CD4-positive, alpha-beta T cell treated with Interleukin-2 at 100 ng/mL for 4 hours (primary cell): Measurements from ENCODE around the gene EPB41L4A.
"Not testable (repeated sequence)": the region's sequence is repeated elsewhere in the genome, so short reads cannot be mapped to it uniquely, and the experiment has no call there.

ENCODE experiments used
- DNase-seq: peaks from one replicate; pipeline ENCODE4 v3.0.0-alpha.2; 2020; ENCODE audit warnings: low spot score

The EPB41L4A gene

DNA sequence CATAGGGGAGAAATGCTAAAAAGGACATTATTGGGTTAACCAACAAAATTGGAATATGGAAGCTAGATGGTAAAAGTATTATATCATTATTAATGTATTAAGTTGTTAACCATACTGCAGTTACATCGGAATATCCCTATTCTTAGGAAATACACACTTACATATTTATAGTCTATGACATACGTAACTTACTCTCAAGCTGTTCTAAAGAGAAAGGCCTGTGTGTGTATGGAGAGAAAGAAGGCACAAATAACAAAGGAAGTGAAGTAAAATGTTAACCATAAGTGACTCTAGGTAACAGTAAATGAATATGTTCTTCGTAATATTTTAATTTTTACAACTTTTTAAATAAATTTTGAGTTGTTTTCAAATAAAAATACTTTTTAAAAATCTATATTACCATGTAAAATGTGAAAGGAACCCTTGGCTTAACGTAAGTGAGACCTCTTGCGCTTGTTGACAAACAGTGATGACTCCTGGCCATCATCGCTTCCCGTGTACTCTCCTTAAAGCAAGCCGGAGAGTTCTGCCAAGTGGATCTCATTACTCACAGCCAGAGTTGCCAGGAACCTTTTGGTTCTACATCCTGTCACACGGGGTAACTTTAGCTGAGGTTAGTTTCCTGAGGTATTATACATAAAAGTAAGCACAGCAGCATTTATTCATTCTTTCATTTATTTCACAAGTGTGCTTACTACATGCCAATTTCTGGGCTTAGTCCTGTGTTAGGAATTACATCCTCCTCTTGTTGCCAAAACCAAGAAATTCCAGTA, 165.4 kb downstream of the EPB41L4A start:
- DNase-seq, result no peak

DNA sequence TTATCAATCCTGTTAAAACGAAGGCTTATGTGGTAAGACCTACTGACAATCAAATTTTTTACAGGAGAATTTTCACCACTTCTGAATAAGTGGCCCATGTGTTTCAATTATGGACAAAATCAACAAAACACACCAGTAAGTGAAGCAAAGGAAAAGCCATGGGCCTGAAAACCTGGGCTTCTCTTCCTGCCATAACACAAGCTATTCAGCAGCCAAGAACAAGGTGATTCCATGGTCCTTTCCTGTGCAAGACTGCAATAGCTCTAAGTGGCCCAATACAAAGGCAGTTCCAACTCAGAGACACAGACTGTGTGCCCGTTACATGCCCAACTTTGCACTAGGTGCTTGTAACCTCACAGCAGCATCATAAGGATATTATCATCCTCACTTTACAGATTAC, 168.5 kb downstream of the EPB41L4A start:
- DNase-seq, result no peak

- DNase-seq, result no peak
These were observed 170.5 kb downstream of the EPB41L4A start for GRCh38 chr5:112248623-112249022.

- DNase-seq, result no peak
These were observed 171.1 kb downstream of the EPB41L4A start for GRCh38 chr5:112247960-112248359.

DNA sequence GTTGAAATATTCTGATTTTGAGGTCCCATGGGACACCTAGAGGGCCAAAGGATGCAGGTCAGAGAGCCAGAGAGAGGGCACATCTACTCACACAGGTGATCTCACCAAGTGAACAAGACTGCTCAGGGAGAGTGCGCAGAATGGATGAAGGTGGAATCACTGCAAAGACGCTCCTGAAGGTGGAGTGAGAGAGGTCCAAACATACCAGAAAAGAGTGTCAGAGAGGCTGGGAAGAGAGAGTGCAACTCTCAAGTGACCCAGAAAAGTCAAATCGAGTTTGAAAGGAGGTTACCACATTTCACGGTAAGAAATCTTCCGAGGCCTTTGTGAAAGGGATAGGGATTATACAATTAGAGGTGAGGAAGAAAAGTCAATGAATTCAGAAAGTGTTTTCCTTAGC, 173.4 kb downstream of the EPB41L4A start:
- DNase-seq, result no peak

- no peak for DNase-seq
These were observed 179.1 kb downstream of the EPB41L4A start for GRCh38 chr5:112239996-112240395.

DNA sequence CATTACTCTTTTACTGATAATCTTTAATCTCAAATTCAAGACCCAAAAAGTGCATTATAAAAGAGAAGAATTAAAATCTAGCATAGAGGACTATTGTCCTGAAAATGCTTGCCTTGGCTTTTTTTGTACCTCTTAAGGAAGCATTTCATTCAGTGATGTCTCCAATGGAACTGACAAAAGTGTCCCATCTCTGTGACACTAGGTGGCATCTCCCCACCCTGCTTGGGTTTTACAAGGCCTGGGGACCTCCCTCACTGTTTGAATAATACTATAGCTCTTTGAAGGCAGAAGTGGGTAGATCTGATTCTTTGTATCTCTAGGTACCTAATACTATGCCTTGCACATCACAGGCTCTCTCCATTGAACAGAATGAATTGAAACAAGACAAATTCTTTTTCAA, 180.6 kb downstream of the EPB41L4A start:
- DNase-seq, result no peak

DNA sequence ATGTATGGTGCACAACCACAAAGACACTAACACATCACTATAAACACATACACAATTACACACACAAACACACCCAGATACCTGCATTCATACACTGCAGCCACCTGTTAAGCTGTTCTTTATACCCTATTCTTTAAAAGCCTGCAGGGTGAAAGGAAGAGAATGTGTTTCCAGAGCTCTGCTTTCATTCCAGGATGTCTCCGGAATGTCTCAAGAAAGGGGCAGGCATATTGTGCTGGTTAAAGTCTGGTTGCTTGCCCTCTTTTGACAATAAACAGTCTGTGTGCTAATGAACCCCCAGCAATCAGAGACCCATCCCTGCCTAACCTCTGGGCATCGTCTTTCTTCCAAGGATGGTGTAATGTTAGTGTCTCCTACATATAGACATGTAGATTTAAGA, 181.6 kb downstream of the EPB41L4A start:
- DNase-seq, result no peak

DNA sequence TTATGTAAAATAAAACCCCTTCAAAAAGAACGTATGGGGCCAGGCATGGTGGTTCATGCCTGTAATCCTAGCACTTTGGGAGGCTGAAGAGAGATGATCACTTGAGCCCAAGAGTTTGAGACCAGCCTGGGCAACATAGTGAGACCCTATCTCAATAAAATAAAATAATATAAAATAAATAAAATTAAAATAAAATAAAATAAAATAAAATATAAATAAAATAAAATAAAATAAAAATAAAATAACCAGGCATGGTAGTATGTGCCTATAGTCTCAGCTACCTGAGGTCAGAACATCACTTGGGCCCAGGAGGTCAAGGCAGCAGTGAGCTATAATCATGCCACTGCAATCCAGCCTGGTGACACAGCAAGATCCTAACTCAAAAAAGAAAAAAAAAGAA, 185.1 kb downstream of the EPB41L4A start:
- no peak for DNase-seq

- DNase-seq, result no peak
These were observed 186.4 kb downstream of the EPB41L4A start for GRCh38 chr5:112232667-112233066.

GRCh38 chr5:112230606-112231005, 188.5 kb downstream of the EPB41L4A start:
- no peak for DNase-seq

DNA sequence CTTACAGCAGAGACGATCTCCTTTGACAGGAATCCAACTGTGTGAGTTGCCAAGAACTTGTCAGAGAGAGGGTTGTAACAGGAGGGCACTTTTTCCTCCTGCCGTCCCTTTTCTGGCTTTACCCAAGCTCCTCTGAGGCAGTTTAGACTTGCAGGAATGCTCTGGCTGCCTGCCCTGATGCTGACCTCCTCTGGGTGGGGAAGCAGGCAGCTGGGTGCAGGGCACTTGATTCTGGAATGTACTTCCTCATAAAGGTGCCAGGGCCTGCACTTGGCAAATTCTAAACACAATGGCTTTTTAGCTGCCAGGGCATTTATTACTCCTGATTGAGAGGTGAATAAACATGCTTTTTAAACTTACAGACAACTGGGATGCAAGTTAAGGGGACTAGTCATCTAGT, 190.4 kb downstream of the EPB41L4A start:
- no peak for DNase-seq

DNA sequence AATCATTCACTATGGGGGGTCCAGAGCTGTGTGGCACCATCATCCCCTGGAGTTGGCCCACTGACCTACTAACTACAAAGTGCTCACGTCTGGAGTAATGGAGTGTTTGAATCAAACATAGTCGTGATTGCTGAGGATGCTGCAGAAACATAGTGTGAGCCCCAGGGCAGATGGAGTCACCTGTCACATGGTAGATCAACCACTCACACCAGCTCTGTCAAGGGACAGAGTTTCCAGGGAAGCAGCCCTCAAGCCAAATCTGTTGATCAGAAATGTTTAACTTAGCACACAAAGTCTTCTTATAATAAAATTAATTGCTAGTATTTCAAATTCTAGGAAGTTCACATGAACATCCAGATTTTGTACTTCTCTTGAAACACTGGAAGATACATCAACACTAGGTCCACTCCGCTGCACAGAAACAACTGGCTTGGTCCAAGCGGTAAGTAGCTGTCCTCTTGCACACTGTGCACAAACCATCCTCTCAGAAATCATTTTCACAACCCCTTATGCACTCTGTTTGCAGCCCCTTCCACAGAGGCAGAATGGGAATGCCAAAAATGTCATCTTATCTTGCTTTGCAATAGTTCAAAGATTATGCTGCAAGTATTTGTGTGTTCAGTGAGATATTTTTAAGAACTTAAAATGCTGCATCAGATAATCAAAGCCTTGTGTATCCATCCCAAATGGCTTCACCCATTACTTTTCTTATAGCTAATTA, 191.0 kb downstream of the EPB41L4A start:
- no peak for DNase-seq

DNA sequence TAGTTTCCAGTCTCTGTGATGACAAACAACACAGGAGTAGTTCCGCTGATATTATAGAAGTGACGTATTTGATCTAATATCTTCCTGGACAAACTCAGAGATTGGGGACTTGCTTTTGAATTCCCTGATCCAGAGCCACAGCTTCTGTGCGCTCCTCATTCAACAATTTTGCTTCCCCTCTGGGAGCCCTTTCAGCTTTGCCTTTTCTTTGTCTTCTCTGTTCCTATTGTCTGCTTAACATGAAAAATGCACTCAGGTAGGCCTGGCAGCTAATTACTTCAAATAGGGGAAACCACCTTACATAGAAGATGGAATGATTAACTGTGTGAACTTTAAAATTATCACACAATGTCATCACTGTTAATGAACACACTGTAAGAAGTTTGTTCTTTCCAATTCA, 192.9 kb downstream of the EPB41L4A start:
- no peak for DNase-seq

DNA sequence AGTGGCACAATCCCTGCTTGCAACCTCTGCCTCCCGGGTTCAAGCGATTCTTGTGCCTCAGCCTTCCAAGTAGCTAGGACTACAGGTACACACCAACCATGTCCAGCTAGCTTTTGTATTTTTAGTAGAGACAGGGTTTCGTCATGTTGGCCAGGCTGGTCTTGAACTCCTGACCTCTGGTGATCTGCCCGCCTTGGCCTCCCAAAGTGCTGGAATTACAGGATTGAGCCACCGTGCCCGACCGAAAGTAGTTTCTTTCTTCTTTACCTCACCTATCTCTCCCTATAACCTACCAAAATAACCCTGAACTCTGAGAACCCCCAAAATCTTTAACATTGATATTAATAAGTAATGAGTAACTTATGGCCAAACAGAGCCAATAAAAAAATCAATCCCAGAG, 196.1 kb downstream of the EPB41L4A start:
- DNase-seq, result not testable (repeated sequence)

DNA sequence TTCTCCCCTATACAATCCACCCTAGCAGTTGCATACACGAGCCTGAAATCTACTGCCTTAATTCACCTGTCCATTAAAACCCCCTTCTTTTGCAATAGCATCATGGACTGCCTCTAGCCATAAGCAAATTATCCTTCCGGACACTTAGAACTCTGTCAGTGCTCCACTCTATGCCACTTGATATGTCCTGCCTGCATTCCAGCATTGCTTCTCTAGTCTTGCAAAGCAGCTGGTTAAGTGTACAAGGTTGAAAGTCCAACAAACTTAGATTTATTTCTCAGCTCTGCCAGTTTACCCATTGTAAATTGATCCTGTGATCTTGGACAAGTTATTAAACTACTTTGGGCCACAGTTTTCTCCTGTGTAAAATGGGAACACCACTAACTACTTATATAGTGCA, 197.9 kb downstream of the EPB41L4A start:
- DNase-seq, result no peak

DNA sequence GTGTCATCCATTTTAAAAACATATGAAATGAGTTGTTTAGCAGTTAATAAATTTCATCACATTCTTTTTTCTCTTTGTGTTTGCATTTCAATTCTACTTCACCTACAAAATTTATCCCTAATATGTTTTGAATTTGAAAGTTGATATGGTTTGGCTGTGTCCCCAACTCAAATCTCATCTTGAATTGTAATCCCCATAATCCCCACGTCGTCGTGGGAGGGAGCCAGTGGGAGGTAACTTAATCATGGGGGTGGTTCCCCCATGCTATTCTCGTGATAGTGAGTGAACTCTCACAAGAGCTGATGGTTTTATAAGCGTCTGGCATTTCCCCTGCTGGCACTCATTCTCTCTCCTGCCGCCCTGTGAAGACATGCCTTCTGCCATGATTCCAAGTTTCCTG, 200.1 kb downstream of the EPB41L4A start:
- DNase-seq, result no peak

DNA sequence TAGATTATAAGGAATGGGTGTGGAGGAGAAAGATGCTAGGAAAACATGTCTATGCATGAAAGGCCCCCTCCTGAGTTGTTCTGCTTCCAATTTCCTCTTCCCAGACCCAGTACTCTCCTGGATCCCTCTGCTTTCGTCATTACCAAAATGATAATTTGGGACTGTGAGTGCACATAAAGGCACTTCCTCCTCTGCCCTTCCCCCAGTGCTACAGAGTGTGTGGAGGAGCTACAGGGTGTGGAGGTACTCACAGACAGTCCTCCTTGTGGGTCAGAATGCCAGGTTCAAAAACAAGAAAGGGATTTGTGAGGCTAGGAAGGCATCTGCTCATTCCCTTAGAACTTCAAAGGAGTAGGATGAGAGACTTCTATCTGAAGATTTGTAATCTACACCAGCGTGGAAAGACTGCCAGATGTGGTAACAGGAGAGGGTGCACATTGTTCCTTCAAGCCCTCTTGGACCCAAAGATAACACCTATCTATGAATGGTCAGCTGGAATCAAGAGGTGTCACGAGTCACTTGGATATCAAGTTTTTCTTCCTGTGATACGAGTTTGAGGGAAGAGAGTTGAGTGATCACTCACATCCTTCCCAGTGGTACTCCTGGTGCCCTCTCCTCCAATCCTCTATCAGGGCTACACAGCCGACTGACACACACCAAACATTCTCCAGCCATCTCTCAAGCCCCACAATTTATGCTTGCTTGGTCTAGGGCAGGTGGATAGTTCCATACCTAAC, 201.1 kb downstream of the EPB41L4A start:
- no peak for DNase-seq

DNA sequence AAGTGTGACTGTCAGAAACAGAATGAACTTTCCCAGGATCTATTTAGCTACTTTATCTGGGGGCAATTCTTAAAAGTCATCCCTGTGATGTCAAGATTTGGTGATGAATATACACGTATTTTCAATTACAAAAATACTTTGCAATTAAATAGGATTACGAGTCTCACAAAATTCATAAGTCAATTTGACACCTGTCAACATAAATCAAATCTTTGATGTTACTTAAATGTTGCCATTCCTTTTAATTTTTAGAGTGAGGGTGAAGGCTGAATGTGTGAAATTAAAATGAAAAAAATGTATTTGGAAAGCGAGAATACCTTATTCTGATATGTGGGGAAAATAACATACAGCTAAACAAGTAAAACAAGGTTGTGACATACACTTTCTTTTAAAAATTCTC, 202.9 kb downstream of the EPB41L4A start:
- DNase-seq, result no peak

DNA sequence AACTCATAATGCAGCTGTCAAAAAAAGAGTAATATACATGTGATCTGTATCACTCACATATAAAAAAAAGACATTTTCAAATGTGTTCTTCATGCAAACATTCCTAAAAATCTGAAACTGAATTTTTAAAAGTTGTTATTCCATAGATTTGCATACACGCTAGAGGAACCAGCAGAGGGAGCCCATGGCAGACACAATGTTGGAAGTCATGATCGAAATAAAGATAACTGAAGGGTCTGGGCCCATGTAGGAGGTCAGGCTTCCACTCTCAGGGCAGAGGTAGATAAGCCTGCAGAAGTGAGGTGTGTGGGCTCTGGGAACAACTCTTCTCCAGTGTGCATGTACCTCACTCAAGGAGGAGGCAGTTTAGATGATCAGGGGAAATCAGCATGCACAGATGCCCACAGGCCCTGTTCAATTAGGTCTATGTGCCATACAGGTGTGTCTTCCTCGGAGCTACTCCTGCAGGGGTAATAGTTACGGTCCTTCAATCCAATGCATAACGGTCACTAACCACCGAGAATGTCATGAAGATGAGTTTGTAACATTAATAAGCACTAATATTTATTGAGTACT, 208.6 kb downstream of the EPB41L4A start:
- DNase-seq, result no peak

GRCh38 chr5:112208699-112209615, 210.1 kb downstream of the EPB41L4A start:
- no peak for DNase-seq

GRCh38 chr5:112208195-112208594, 210.9 kb downstream of the EPB41L4A start:
- not testable (repeated sequence) for DNase-seq
